Measurements from ENCODE around the gene RAB15. TPM values are rescaled to one million over a fixed set of nuclear protein-coding genes. Genes with fewer than 3 reads are reported as not detected.

The RAB15 gene
- total and polyA plus RNA-seq, 3 donors from 2014 or later: 1.9 to 4.0 (median 3.2) TPM

DNA sequence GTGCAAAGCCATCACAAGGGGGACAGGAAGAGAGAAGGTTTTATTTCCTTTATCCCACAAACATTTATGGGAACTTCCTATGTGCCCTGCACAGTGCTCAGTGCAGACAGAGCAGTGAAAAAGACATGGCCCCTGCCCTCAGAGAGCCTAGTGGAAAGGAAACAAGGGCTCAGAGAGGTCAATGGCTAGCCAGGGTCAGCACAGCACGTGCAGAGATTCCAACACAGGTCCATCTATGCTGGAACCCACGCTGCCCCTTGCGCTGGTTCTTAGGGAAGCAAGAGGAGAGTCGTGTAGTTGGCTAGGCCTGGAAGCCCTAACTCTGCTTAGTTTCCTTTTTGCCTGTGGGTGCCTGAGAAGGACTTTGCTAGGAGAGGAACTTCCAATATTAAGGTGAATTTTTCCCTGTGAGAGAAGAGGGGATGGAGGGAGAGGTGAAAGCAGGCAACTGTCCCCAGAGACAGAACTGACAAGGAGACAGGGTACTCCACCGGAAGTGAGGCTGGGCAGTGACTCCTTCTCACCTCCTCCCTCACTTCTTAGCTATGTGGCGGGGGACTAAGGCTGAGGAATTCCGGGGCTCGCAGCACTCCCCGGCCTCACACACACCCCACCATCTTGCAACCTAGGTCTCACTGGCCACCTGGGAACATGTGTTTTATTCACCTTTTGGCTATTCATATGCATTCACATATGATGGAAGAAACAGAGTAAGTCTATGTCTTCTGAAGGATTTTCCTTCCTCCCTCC lies 17.5 kb downstream of the RAB15 start:
- H3K4me1 ChIP-seq: no peaks in the 10 kb centered on the region
- H3K36me3 ChIP-seq (ENCODE audit: low read depth, missing control alignments): no peaks in the 10 kb centered on the region
- H3K27ac ChIP-seq: no peak overlapping the region
- no peak for TF ChIP-seq CTCF (IDR thresholded peaks at IDR 0.05)
- no peak for TF ChIP-seq POLR2A (IDR thresholded peaks at IDR 0.05)
- no peak for DNase-seq
- no peak overlapping the region for H3K4me3 ChIP-seq
- H3K9me3 ChIP-seq: no peaks in the 10 kb centered on the region
- WGBS, 2 donors: 88 to 94% methylated on average over 9 of the region's 9 CpGs
- no peaks in the 10 kb centered on the region for H3K27me3 ChIP-seq
- intact Hi-C loops (cut with DNase I; ENCODE audit: low total_unique reads): no loop called here

GRCh38 chr14:64953661-64954060 lies 18.5 kb downstream of the RAB15 start:
- Histone ChIP-seq H3K9me3 (no peaks in the 10 kb centered on the region), H3K4me3 (no peak overlapping the region), H3K27me3 (no peaks in the 10 kb centered on the region), H3K36me3 (ENCODE audit: low read depth, missing control alignments) (no peaks in the 10 kb centered on the region), H3K4me1 (no peaks in the 10 kb centered on the region), H3K27ac (no peak overlapping the region)
- DNase-seq: no peak
- WGBS, 2 donors: 93 to 96% methylated on average over 6 of the region's 6 CpGs
- intact Hi-C loops (cut with DNase I; ENCODE audit: low total_unique reads): no loop called here
- TF ChIP-seq CTCF (IDR thresholded peaks at IDR 0.05) (no peak), POLR2A (IDR thresholded peaks at IDR 0.05) (no peak)

DNA sequence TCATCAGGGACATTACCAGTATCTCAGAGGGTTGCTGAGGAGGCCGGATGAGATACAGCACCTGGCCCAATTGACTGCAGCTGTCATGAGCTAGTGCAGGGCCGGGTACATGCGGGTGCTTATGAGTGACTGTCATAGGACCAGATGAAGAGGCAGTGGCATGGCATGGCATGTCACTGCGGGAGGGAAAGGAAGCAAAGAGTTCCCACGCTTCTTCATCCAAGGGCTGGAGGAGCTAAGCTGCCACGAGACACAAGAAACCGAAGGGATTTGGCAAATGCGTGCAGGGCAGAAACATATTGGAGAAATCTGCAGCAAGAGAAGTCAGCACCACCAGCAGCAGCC lies 18.9 kb downstream of the RAB15 start:
- Histone ChIP-seq H3K9me3 (no peaks in the 10 kb centered on the region), H3K4me1 (no peaks in the 10 kb centered on the region), H3K4me3 (no peak overlapping the region), H3K27me3 (no peaks in the 10 kb centered on the region), H3K27ac (no peak overlapping the region), H3K36me3 (ENCODE audit: low read depth, missing control alignments) (no peaks in the 10 kb centered on the region)
- 93 to 94% methylated on average over 8 of the region's 8 CpGs for WGBS, 2 donors
- DNase-seq: no peak
- TF ChIP-seq CTCF (IDR thresholded peaks at IDR 0.05) (no peak), POLR2A (IDR thresholded peaks at IDR 0.05) (no peak)
- intact Hi-C loops (cut with DNase I; ENCODE audit: low total_unique reads): no loop called here

DNA sequence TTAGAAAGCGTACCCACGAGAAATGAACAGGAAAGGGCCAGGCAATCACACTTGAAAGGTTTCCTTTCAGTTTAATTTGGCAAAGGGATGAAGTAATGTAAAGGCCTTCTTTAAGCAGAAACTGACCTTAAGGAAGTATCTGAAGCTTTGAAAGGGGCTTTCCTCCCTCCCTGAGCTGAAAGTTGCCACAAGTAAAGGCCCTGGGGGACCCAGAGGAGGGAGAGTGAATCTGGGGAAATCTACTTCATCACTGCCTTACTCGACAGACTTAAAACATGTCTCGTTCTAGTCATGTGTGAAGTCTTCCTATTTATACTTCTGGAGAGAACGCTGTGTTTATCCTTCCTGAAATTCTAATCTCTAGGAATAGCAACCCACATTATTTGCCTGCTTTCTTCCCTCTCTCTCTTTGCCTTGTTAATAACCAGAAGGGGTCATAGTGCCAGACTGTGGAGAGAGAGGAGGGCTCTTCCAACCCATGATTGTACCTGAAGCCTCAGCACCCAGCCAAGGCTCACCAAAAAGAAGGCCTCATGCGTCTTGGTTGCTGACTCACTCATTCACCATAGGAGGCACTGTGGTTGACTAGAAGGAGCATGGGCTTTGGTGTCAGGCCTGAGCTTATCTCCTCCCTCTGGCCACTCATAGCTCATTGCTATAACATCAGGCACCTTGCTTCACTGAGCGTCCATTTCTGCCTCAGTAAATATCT lies 19.4 kb downstream of the RAB15 start:
- Histone ChIP-seq H3K36me3 (ENCODE audit: low read depth, missing control alignments) (no peaks in the 10 kb centered on the region), H3K27me3 (no peaks in the 10 kb centered on the region), H3K9me3 (no peaks in the 10 kb centered on the region), H3K4me1 (no peaks in the 10 kb centered on the region), H3K27ac (no peak overlapping the region), H3K4me3 (no peak overlapping the region)
- intact Hi-C loops (cut with DNase I; ENCODE audit: low total_unique reads): no loop called here
- no peak for DNase-seq
- WGBS, 2 donors: 77 to 83% methylated on average over 7 of the region's 7 CpGs
- no peak for TF ChIP-seq POLR2A (IDR thresholded peaks at IDR 0.05)
- no peak for TF ChIP-seq CTCF (IDR thresholded peaks at IDR 0.05)

DNA sequence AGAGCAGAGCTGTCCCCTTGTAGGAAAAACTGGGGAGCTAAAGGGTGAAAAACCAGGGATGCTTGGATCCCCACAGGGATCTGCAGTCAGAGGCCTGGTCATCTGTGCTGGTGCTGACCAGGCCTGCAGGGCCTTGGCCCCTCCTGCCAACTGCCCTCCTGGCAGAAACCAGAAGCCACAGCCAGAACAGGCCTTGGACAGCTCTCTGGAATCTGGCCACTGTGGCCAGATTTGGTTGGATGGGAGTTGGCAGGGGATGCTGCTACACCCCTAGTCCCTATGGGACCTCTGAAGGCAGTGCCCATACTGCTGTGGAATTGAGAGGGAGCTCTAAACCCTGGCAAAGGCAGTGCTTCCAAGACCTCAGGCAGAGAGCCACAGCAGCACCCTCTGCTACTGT lies 20.4 kb downstream of the RAB15 start:
- TF ChIP-seq CTCF (IDR thresholded peaks at IDR 0.05) (no peak), POLR2A (IDR thresholded peaks at IDR 0.05) (no peak)
- intact Hi-C loops (cut with DNase I; ENCODE audit: low total_unique reads): no loop called here
- Histone ChIP-seq H3K36me3 (ENCODE audit: low read depth, missing control alignments) (no peaks in the 10 kb centered on the region), H3K9me3 (no peaks in the 10 kb centered on the region), H3K27me3 (no peaks in the 10 kb centered on the region), H3K4me3 (no peak overlapping the region), H3K27ac (no peak overlapping the region), H3K4me1 (no peaks in the 10 kb centered on the region)
- DNase-seq: no peak
